Measurements from ENCODE around the gene NCMAP. TPM values are rescaled to one million over a fixed set of nuclear protein-coding genes. Genes with fewer than 3 reads are reported as not detected.
A peak's percentile ranks its signal among the peaks of the same experiment; 100 is the strongest.

NCMAP gene
- total RNA-seq (2021; ENCODE audit: unreplicated experiment) (0.33 TPM), Bru-seq, nascent RNA (percentile 15 among the genes with signal in this experiment), BruChase-seq, experiment 1, labeled RNA remaining after a 2-hour chase (percentile 16 among the genes with signal in this experiment), BruChase-seq, experiment 2, labeled RNA remaining after a 6-hour chase (percentile 19 among the genes with signal in this experiment)
- polyA plus RNA-seq (2012; ENCODE audit: insufficient read length) = 0.25 TPM
- long read RNA-seq, partial matches to known transcripts = 0 of 1 reads
- long read RNA-seq, other reads (novel, unspliced or antisense) = 1 of 1 reads

GRCh38 chr1:24555591-24556413 lies at the start of gene NCMAP:
NCMAP (plus strand) TSS chr1:24556087; CDS start chr1:24595431, 39,344 bp downstream.
- Histone ChIP-seq H3K4me1 (ENCODE audit: control insufficient read depth, insufficient read depth, low read length) (peaks cover 14% of the 10 kb centered on the region), H3K4me3 (ENCODE audit: low read depth in 2 of 2, low read length in 2 of 2) (peak within 1 kb of the TSS; percentile 22 to 39), H3K27me3 (ENCODE audit: control insufficient read depth, insufficient read depth, low read length) (no peaks in the 10 kb centered on the region), H3K9me3 (ENCODE audit: control insufficient read depth, insufficient read depth, low read depth, low read length) (no peaks in the 10 kb centered on the region), H3K36me3 (ENCODE audit: control insufficient read depth, insufficient read depth, low read length) (no peaks in the 10 kb centered on the region), H3K27ac (ENCODE audit: low read length) (no peak within 1 kb of the TSS)
- CTCF ChIA-PET = interaction anchor here (0.6 kb wide), 1 partner anchor 74 kb away, joined by 4 read pairs; no protein-coding TSS in a partner anchor
- POLR2A ChIA-PET = no interaction called here
- BruUV-seq (replicated peaks) = no TSS peak
- DNase-seq (ENCODE audit: low read depth, low spot score) (no peak), ATAC-seq (peak; percentile 40; the same call in 1 of the 2 replicates)
- TF ChIP-seq CTCF (IDR thresholded peaks at IDR 0.05) (no peak), TCF7L2 (IDR thresholded peaks at IDR 0.05; ENCODE audit: low read depth, low read length) (peak; percentile 82)
- in situ Hi-C loops (cut with HindIII; ENCODE audit: low pct_unique_long_range_greater_than_20kb, low sequenced_read_pairs) = no loop called here
- intact Hi-C loops (cut with micrococcal nuclease; ENCODE audit: unreplicated experiment) = no loop called here

GRCh38 chr1:24506691-24507381 lies 49.1 kb upstream of the NCMAP start:
- no peak for DNase-seq (ENCODE audit: low read depth, low spot score)
- no peaks in the 10 kb centered on the region; the same call in 1 of the 2 replicates for H3K36me3 ChIP-seq (ENCODE audit: control insufficient read depth, insufficient read depth, low read length)
- H3K4me3 ChIP-seq (ENCODE audit: low read depth in 2 of 2, low read length in 2 of 2) = no peak overlapping the region
- no peaks in the 10 kb centered on the region for H3K9me3 ChIP-seq (ENCODE audit: control insufficient read depth, insufficient read depth, low read depth, low read length)
- ChIA-PET CTCF (no interaction called here), POLR2A (no interaction called here)
- no peak overlapping the region for H3K27ac ChIP-seq (ENCODE audit: low read length)
- BruUV-seq (replicated peaks) = TSS peak; percentile 16
- in situ Hi-C loops (cut with HindIII; ENCODE audit: low pct_unique_long_range_greater_than_20kb, low sequenced_read_pairs) = no loop called here
- H3K27me3 ChIP-seq (ENCODE audit: control insufficient read depth, insufficient read depth, low read length) = no peaks in the 10 kb centered on the region
- ATAC-seq = no peak
- H3K4me1 ChIP-seq (ENCODE audit: control insufficient read depth, insufficient read depth, low read length) = peaks cover 8% of the 10 kb centered on the region
- intact Hi-C loops (cut with micrococcal nuclease; ENCODE audit: unreplicated experiment) = no loop called here
- TF ChIP-seq POLR2AphosphoS5 (IDR thresholded peaks at IDR 0.05; ENCODE audit: low read depth, low read length) = no peak
- no peak for TF ChIP-seq CTCF (IDR thresholded peaks at IDR 0.05)
- TF ChIP-seq TCF7L2 (IDR thresholded peaks at IDR 0.05; ENCODE audit: low read depth, low read length) = no peak

GRCh38 chr1:24507405-24507804 lies 48.5 kb upstream of the NCMAP start:
- in situ Hi-C loops (cut with HindIII; ENCODE audit: low pct_unique_long_range_greater_than_20kb, low sequenced_read_pairs) = no loop called here
- no peaks in the 10 kb centered on the region; the same call in 1 of the 2 replicates for H3K36me3 ChIP-seq (ENCODE audit: control insufficient read depth, insufficient read depth, low read length)
- no peak for TF ChIP-seq REST (IDR thresholded peaks at IDR 0.05; ENCODE audit: insufficient read depth in 1 of 2, low read depth in 2 of 2, low read length in 1 of 2)
- no peak for TF ChIP-seq CTCF (IDR thresholded peaks at IDR 0.05)
- TF ChIP-seq POLR2AphosphoS5 (IDR thresholded peaks at IDR 0.05; ENCODE audit: low read depth, low read length) = no peak
- no peak for TF ChIP-seq TCF7L2 (IDR thresholded peaks at IDR 0.05; ENCODE audit: low read depth, low read length)
- no peak for TF ChIP-seq SIN3A (IDR thresholded peaks at IDR 0.05; ENCODE audit: borderline replicate concordance, insufficient read depth, low read depth, low read length)
- no TSS peak for BruUV-seq (replicated peaks)
- peaks cover 8% of the 10 kb centered on the region for H3K4me1 ChIP-seq (ENCODE audit: control insufficient read depth, insufficient read depth, low read length)
- intact Hi-C loops (cut with micrococcal nuclease; ENCODE audit: unreplicated experiment) = no loop called here
- ChIA-PET POLR2A (no interaction called here), CTCF (interaction anchor here (0.6 kb wide), 1 partner anchor 80 kb away, joined by 3 read pairs; no protein-coding TSS in a partner anchor)
- H3K27ac ChIP-seq (ENCODE audit: low read length) = no peak overlapping the region
- H3K9me3 ChIP-seq (ENCODE audit: control insufficient read depth, insufficient read depth, low read depth, low read length) = no peaks in the 10 kb centered on the region
- H3K4me3 ChIP-seq (ENCODE audit: low read depth in 2 of 2, low read length in 2 of 2) = no peak overlapping the region
- DNase-seq (ENCODE audit: low read depth, low spot score) (no peak), ATAC-seq (no peak)
- no peaks in the 10 kb centered on the region for H3K27me3 ChIP-seq (ENCODE audit: control insufficient read depth, insufficient read depth, low read length)

All from Panc1 (cell line).